GM19395 (cell line): ENCODE results near the gene ANO8.

Experiments
- ATAC-seq: cut with Tn5 transposase; IDR thresholded peaks from one replicate; pipeline ENCODE4 v1.9.1; 2021; ENCODE audit warnings: mild to moderate bottlenecking, moderate library complexity; ENCODE audit not compliant: unreplicated experiment

ANO8 gene

GRCh38 chr19:17348700-17349099 is 14.0 kb upstream of the ANO8 start:
- no peak for ATAC-seq

- no peak for ATAC-seq
Measured at GRCh38 chr19:17347877-17348276, 13.2 kb upstream of the ANO8 start.

- no peak for ATAC-seq
Measured at GRCh38 chr19:17347361-17347760, 12.7 kb upstream of the ANO8 start.

GRCh38 chr19:17346109-17346671 is 11.5 kb upstream of the ANO8 start:
- ATAC-seq = no peak

- ATAC-seq = no peak
Measured at GRCh38 chr19:17341845-17342244, 7.2 kb upstream of the ANO8 start.

GRCh38 chr19:17341386-17341785 is 6.7 kb upstream of the ANO8 start:
- ATAC-seq = no peak

- no peak for ATAC-seq
Measured at GRCh38 chr19:17340871-17341357, 6.3 kb upstream of the ANO8 start.

- no peak for ATAC-seq
Measured at GRCh38 chr19:17340302-17340870, 5.7 kb upstream of the ANO8 start.

GRCh38 chr19:17339088-17339741 is 4.6 kb upstream of the ANO8 start:
- no peak for ATAC-seq

- ATAC-seq = no peak
Measured at GRCh38 chr19:17338433-17339078, 3.9 kb upstream of the ANO8 start.

GRCh38 chr19:17337675-17338432 is 3.2 kb upstream of the ANO8 start:
- peak; percentile 1 for ATAC-seq

- peak; percentile 76 for ATAC-seq
Measured at GRCh38 chr19:17336872-17337674, 2.4 kb upstream of the ANO8 start, which contains the start of gene GTPBP3. Gene GTPBP3 (plus strand): TSS chr19:17337553. CDS start chr19:17337612, 59 bp downstream.

- no peak for ATAC-seq
Measured at GRCh38 chr19:17335575-17335974, 920 bp upstream of the ANO8 start.

GRCh38 chr19:17333611-17334413 is 843 bp downstream of the ANO8 start:
- peak; percentile 9 for ATAC-seq

GRCh38 chr19:17332677-17333581 is 1.7 kb downstream of the ANO8 start:
- ATAC-seq = no peak

- no peak for ATAC-seq
Measured at GRCh38 chr19:17332360-17332676, 2.3 kb downstream of the ANO8 start.

- ATAC-seq = no peak
Measured at GRCh38 chr19:17331045-17331558, 3.6 kb downstream of the ANO8 start.
